Measurements from ENCODE around the gene PDZD2.

- TF ChIP-seq POLR2A (IDR thresholded peaks at IDR 0.05), result no peak
- no peak for TF ChIP-seq CTCF (IDR thresholded peaks at IDR 0.05)
Measured at GRCh38 chr5:31641575-31641974, 2.6 kb downstream of the PDZD2 start.

All from vagina (tissue), 2 donors.